Astrocyte of the cerebellum (primary cell): ENCODE data around the gene PRDM1.

ENCODE experiments used
- DNase-seq: peaks from one replicate; pipeline ENCODE4 v3.0.0-alpha.2; 2011; ENCODE audit warnings: low read depth
- H3K4me3 ChIP-seq: 2 replicates; pipeline ENCODE4 v1.5.1; 2011; ENCODE audit warnings: mild to moderate bottlenecking, low read depth, low read length, moderate library complexity
- in situ Hi-C: cut with HindIII; loops from 2 replicates; pipeline ENCODE4 v1.10.0; 2017; ENCODE audit warnings: low sequenced_read_pairs
- TF ChIP-seq, protein P1 (sequence below): IDR thresholded peaks from 2 replicates; pipeline ENCODE4 v1.5.1; 2012; ENCODE audit warnings: low read length, low read depth, moderate library complexity, mild to moderate bottlenecking; ENCODE audit errors: missing control alignments

The PRDM1 gene

DNA sequence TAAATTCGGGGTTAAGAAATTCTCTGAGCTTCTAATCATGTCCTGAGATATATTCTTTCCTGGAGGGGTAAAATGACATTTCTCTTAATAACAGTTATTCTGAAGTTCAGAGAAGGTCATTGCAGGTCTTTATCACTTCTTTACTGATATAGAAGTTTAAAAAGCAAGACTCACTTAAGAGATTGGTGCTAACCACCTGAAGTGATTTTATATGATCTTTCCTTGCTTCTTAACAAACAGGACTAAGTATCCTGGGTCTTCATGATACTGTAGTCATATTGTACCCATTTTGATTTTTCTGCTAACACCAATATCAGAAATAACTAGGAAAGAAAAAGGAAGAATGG, 39.3 kb upstream of the PRDM1 start:
- in situ Hi-C loops = no loop called here
- no peak for DNase-seq
- no peak overlapping the region for H3K4me3 ChIP-seq
- TF ChIP-seq, protein P1, sequence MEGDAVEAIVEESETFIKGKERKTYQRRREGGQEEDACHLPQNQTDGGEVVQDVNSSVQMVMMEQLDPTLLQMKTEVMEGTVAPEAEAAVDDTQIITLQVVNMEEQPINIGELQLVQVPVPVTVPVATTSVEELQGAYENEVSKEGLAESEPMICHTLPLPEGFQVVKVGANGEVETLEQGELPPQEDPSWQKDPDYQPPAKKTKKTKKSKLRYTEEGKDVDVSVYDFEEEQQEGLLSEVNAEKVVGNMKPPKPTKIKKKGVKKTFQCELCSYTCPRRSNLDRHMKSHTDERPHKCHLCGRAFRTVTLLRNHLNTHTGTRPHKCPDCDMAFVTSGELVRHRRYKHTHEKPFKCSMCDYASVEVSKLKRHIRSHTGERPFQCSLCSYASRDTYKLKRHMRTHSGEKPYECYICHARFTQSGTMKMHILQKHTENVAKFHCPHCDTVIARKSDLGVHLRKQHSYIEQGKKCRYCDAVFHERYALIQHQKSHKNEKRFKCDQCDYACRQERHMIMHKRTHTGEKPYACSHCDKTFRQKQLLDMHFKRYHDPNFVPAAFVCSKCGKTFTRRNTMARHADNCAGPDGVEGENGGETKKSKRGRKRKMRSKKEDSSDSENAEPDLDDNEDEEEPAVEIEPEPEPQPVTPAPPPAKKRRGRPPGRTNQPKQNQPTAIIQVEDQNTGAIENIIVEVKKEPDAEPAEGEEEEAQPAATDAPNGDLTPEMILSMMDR = no peak

GRCh38 chr6:106048336-106048735, 37.8 kb upstream of the PRDM1 start:
- no peak overlapping the region for H3K4me3 ChIP-seq
- TF ChIP-seq, protein P1 = no peak
- in situ Hi-C loops = no loop called here
- no peak for DNase-seq

- TF ChIP-seq, protein P1 = no peak
- DNase-seq = no peak
- in situ Hi-C loops = no loop called here
- no peak overlapping the region for H3K4me3 ChIP-seq
These were observed 35.6 kb upstream of the PRDM1 start for GRCh38 chr6:106050538-106050937.

DNA sequence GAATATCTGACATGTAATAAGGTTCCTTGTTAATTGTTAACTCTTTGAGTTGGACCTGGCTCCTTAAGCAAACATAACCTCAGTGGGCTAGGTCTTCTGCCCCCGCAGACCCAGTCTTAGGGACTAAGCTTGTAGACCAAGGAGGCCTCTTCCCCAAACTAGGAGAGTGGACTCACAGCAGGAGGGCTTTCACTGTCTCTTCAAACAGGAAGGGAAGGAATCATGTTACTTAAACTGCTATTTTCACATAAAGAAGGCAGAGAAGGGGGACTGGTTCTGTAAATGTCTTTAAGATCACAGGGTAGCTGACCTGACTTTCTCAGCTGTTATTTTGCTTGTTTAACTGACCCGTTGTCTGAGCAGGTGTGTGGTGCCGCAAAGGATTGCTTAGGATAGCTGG, 34.9 kb upstream of the PRDM1 start:
- TF ChIP-seq, protein P1 = no peak
- in situ Hi-C loops = no loop called here
- no peak overlapping the region for H3K4me3 ChIP-seq
- DNase-seq = no peak

GRCh38 chr6:106053484-106054205, 32.5 kb upstream of the PRDM1 start:
- in situ Hi-C loops = no loop called here
- no peak overlapping the region for H3K4me3 ChIP-seq
- TF ChIP-seq, protein P1 = no peak
- no peak for DNase-seq

- TF ChIP-seq, protein P1 = no peak
- H3K4me3 ChIP-seq = no peak overlapping the region
- no peak for DNase-seq
- in situ Hi-C loops = no loop called here
These were observed 30.6 kb upstream of the PRDM1 start for GRCh38 chr6:106055489-106055888.
